HepG2 (cell line): ENCODE results near the gene FBXO2. TPM values are rescaled to one million over a fixed set of nuclear protein-coding genes. Genes with fewer than 3 reads are reported as not detected.
A peak's percentile ranks its signal among the peaks of the same experiment; 100 is the strongest.

Source experiments
- ATF7-NPFF ChIP-seq: sonication (generic); formaldehyde crosslinking; IDR thresholded peaks from 2 replicates; pipeline ENCODE4 v1.8.1; 2023; ENCODE audit warnings: mild to moderate bottlenecking, low read depth, missing genetic modification reagents, moderate library complexity
- CBX1 ChIP-seq: IDR thresholded peaks from one replicate; pipeline ENCODE4 v1.6.1; 2016; ENCODE audit warnings: antibody characterized with exemption, low read depth
- CREM ChIP-seq, 2 experiments: sonication (generic) in 1 of 2; formaldehyde crosslinking in 1 of 2; IDR thresholded peaks; 2 replicates each; pipeline versions ENCODE4 v1.4.0 to v1.6.1; 2016 to 2020; ENCODE audit warnings: antibody characterized with exemption in 1 of 2, mild to moderate bottlenecking in 1 of 2, missing genetic modification reagents in 1 of 2
- FOXC1 ChIP-seq: sonication (generic); formaldehyde crosslinking; IDR thresholded peaks from 2 replicates; pipeline ENCODE4 v1.8.0; 2022; ENCODE audit warnings: mild to moderate bottlenecking, missing genetic modification reagents, borderline replicate concordance
- GATA4 ChIP-seq: sonication (generic); IDR thresholded peaks from 2 replicates; pipeline ENCODE4 v1.6.1; 2016; ENCODE audit warnings: antibody characterized with exemption, low read depth, borderline replicate concordance
- HNRNPH1 ChIP-seq: fragments of 200-400 bp; formaldehyde crosslinking; optimal IDR thresholded peaks from 2 replicates; pipeline ENCODE3; 2017; ENCODE audit warnings: mild to moderate bottlenecking, low read depth, low read length
- MZF1 ChIP-seq: sonication (generic); formaldehyde crosslinking; IDR thresholded peaks from 2 replicates; pipeline ENCODE4 v1.8.1; 2023; ENCODE audit warnings: mild to moderate bottlenecking, missing genetic modification reagents, borderline replicate concordance
- NFYC ChIP-seq: IDR thresholded peaks from 2 replicates; pipeline ENCODE4 v1.6.1; 2016; ENCODE audit warnings: missing genetic modification reagents, missing compliant biosample characterization
- PHF5A ChIP-seq: IDR thresholded peaks from one replicate; pipeline ENCODE4 v1.6.1; 2018; ENCODE audit warnings: low read depth, missing genetic modification reagents; ENCODE audit not compliant: unreplicated experiment
- RFXAP ChIP-seq: sonication (generic); formaldehyde crosslinking; IDR thresholded peaks from 2 replicates; pipeline ENCODE4 v1.4.0; 2020; ENCODE audit warnings: missing genetic modification reagents, borderline replicate concordance
- SATB2 ChIP-seq: sonication (generic); formaldehyde crosslinking; IDR thresholded peaks from 2 replicates; pipeline ENCODE4 v1.5.0; 2020; ENCODE audit warnings: missing genetic modification reagents
- SNAI1 ChIP-seq: sonication (generic); formaldehyde crosslinking; IDR thresholded peaks from 2 replicates; pipeline ENCODE4 v1.5.0; 2020; ENCODE audit warnings: mild to moderate bottlenecking, missing genetic modification reagents, borderline replicate concordance
- ZEB1 ChIP-seq: IDR thresholded peaks from 2 replicates; pipeline ENCODE4 v1.6.1; 2012; ENCODE audit warnings: mild to moderate bottlenecking, low read depth, inconsistent platforms; ENCODE audit not compliant: insufficient replicate concordance
- ZNF496 ChIP-seq: sonication (generic); formaldehyde crosslinking; IDR thresholded peaks from 2 replicates; pipeline ENCODE4 v1.8.1; 2023; ENCODE audit warnings: mild to moderate bottlenecking, moderate library complexity, missing genetic modification reagents; ENCODE audit not compliant: insufficient replicate concordance
- ZNF660 ChIP-seq: sonication (generic); formaldehyde crosslinking; IDR thresholded peaks from 2 replicates; pipeline ENCODE4 v1.5.1; 2020; ENCODE audit warnings: mild to moderate bottlenecking, low read depth, missing genetic modification reagents, borderline replicate concordance
- ZNF75D ChIP-seq: sonication (generic); formaldehyde crosslinking; IDR thresholded peaks from 2 replicates; pipeline ENCODE4 v1.8.1; 2023; ENCODE audit warnings: missing genetic modification reagents, mild to moderate bottlenecking, borderline replicate concordance
- ZNF775 ChIP-seq: sonication (generic); formaldehyde crosslinking; IDR thresholded peaks from 2 replicates; pipeline ENCODE4 v1.4.0; 2020; ENCODE audit warnings: missing genetic modification reagents, mild to moderate bottlenecking, moderate library complexity, borderline replicate concordance
- polyA plus RNA-seq, 8 experiments: library from polyadenylated mRNA; depleted of rRNA in 3 of 8; stranded (reverse) in 7 of 8; unstranded in 1 of 8; fragments of >200 nt; fragmentation: Illumina TruSeq in 4 of 8; extraction: Trizol in 4 of 8; gene quantifications; 2 replicates each; pipeline versions ENCODE4 v1.2.1 to v1.2.3, GENCODE V29; 2011 to 2016; ENCODE audit warnings: low read depth in 4 of 8, missing spikeins in 1 of 8, mixed read lengths in 1 of 8; ENCODE audit not compliant: insufficient read depth in 1 of 8
- total RNA-seq, 5 experiments: library from RNA; depleted of rRNA; stranded (reverse); fragments of >200 nt; fragmentation: Illumina TruSeq; extraction: Trizol; gene quantifications; 2 replicates each; pipeline ENCODE4 v1.2.3, GENCODE V29; 2016; ENCODE audit warnings: low read depth in 1 of 5
- TF ChIP-seq, protein P1 (sequence below): sonication (generic); formaldehyde crosslinking; conservative IDR thresholded peaks from 2 replicates; pipeline ENCODE4 v1.4.0; 2020; ENCODE audit warnings: missing genetic modification reagents
- TF ChIP-seq, protein P2 (sequence below), 2 experiments: fragments of 450-650 bp in 1 of 2; sonication (generic) in 1 of 2; formaldehyde crosslinking in 1 of 2; IDR thresholded peaks; 2 replicates each; pipeline versions ENCODE4 v1.6.1 to v1.8.0; 2016 to 2022; ENCODE audit warnings: antibody characterized with exemption in 1 of 2, mild to moderate bottlenecking in 1 of 2, missing genetic modification reagents in 1 of 2

The FBXO2 gene
- total and polyA plus RNA-seq, 2 of the 13 experiments (the other 11 are each of a cell fraction or from before 2014, with no cell fraction given): 79.3 to 112 TPM

DNA sequence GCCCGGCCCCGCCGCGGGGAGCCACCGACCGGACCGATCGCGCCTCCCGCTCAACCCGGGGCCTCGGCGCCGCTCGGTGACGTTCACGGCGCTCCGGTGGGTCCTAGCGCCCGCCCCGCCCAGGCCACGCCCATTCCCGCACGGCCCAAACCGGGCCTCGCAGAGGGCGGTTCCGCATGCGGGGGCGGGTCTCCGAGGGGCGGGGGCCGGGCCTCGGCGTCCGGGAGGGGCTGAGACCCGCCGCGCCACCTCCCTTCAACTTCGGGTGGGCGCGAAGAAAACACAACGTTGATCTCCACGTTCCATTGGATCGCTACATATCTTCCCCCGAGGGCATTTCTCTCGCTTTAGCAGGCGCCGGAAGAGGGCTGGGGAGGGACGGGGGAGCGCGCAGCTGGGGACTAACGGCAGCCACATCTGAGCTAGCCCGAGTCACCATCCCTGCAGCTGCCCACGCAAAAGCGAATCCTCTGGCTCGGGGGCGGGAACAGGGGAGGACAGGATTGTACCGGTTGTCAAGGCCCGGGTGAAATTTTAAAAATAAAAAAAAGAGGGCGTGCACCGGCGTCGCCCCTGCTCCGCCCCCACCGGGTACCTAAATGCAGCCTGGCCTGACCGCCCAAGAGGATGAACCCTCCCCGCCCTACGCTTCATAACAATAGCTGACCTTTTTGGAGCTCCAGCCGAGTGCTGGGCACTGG lies 27.0 kb upstream of the FBXO2 start, which contains the start of gene MAD2L2 (continued):
- no peak for TF ChIP-seq ATF7-NPFF (CRISPR knock-in tag)
- no peak for TF ChIP-seq SATB2 (CRISPR knock-in tag)
- no peak for TF ChIP-seq GATA4
- TF ChIP-seq NFYC (CRISPR knock-in tag): no peak
- TF ChIP-seq ZNF496: no peak
- TF ChIP-seq MZF1: no peak
- TF ChIP-seq ZEB1: no peak
- TF ChIP-seq SNAI1 (CRISPR knock-in tag): no peak
- TF ChIP-seq CBX1: no peak
- no peak for TF ChIP-seq ZNF775 (CRISPR knock-in tag)
- TF ChIP-seq RFXAP (CRISPR knock-in tag): no peak
- TF ChIP-seq, protein P1, sequence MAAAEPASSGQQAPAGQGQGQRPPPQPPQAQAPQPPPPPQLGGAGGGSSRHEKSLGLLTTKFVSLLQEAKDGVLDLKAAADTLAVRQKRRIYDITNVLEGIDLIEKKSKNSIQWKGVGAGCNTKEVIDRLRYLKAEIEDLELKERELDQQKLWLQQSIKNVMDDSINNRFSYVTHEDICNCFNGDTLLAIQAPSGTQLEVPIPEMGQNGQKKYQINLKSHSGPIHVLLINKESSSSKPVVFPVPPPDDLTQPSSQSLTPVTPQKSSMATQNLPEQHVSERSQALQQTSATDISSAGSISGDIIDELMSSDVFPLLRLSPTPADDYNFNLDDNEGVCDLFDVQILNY (CRISPR knock-in tag): peak; percentile 62; the same call in 1 of the 2 replicates
- TF ChIP-seq HNRNPH1: no peak
- TF ChIP-seq, protein P2, sequence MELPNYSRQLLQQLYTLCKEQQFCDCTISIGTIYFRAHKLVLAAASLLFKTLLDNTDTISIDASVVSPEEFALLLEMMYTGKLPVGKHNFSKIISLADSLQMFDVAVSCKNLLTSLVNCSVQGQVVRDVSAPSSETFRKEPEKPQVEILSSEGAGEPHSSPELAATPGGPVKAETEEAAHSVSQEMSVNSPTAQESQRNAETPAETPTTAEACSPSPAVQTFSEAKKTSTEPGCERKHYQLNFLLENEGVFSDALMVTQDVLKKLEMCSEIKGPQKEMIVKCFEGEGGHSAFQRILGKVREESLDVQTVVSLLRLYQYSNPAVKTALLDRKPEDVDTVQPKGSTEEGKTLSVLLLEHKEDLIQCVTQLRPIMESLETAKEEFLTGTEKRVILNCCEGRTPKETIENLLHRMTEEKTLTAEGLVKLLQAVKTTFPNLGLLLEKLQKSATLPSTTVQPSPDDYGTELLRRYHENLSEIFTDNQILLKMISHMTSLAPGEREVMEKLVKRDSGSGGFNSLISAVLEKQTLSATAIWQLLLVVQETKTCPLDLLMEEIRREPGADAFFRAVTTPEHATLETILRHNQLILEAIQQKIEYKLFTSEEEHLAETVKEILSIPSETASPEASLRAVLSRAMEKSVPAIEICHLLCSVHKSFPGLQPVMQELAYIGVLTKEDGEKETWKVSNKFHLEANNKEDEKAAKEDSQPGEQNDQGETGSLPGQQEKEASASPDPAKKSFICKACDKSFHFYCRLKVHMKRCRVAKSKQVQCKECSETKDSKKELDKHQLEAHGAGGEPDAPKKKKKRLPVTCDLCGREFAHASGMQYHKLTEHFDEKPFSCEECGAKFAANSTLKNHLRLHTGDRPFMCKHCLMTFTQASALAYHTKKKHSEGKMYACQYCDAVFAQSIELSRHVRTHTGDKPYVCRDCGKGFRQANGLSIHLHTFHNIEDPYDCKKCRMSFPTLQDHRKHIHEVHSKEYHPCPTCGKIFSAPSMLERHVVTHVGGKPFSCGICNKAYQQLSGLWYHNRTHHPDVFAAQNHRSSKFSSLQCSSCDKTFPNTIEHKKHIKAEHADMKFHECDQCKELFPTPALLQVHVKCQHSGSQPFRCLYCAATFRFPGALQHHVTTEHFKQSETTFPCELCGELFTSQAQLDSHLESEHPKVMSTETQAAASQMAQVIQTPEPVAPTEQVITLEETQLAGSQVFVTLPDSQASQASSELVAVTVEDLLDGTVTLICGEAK (IDR thresholded peaks at IDR 0.05): no peak
- TF ChIP-seq, protein P2 (CRISPR knock-in tag; IDR thresholded peaks at IDR 0.05): 0 out of 2 replicates have a peak, but pooled peaks have one; percentile 21
- no peak for TF ChIP-seq ZNF75D (CRISPR knock-in tag)
- TF ChIP-seq CREM (IDR thresholded peaks at IDR 0.05): no peak; the same call in 1 of the 2 replicates
- TF ChIP-seq CREM (CRISPR knock-in tag; IDR thresholded peaks at IDR 0.05): 0 out of 2 replicates have a peak, but pooled peaks have one; percentile 32
- TF ChIP-seq ZNF660: no peak
- no peak for TF ChIP-seq FOXC1 (CRISPR knock-in tag)
- TF ChIP-seq PHF5A: no peak
